Measurements from ENCODE around the gene VPS52. TPM values are rescaled to one million over a fixed set of nuclear protein-coding genes. Genes with fewer than 3 reads are reported as not detected.

Gene VPS52, protein sequence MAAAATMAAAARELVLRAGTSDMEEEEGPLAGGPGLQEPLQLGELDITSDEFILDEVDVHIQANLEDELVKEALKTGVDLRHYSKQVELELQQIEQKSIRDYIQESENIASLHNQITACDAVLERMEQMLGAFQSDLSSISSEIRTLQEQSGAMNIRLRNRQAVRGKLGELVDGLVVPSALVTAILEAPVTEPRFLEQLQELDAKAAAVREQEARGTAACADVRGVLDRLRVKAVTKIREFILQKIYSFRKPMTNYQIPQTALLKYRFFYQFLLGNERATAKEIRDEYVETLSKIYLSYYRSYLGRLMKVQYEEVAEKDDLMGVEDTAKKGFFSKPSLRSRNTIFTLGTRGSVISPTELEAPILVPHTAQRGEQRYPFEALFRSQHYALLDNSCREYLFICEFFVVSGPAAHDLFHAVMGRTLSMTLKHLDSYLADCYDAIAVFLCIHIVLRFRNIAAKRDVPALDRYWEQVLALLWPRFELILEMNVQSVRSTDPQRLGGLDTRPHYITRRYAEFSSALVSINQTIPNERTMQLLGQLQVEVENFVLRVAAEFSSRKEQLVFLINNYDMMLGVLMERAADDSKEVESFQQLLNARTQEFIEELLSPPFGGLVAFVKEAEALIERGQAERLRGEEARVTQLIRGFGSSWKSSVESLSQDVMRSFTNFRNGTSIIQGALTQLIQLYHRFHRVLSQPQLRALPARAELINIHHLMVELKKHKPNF
- 17.5 and 24.1 TPM in 2 replicates for total RNA-seq

DNA sequence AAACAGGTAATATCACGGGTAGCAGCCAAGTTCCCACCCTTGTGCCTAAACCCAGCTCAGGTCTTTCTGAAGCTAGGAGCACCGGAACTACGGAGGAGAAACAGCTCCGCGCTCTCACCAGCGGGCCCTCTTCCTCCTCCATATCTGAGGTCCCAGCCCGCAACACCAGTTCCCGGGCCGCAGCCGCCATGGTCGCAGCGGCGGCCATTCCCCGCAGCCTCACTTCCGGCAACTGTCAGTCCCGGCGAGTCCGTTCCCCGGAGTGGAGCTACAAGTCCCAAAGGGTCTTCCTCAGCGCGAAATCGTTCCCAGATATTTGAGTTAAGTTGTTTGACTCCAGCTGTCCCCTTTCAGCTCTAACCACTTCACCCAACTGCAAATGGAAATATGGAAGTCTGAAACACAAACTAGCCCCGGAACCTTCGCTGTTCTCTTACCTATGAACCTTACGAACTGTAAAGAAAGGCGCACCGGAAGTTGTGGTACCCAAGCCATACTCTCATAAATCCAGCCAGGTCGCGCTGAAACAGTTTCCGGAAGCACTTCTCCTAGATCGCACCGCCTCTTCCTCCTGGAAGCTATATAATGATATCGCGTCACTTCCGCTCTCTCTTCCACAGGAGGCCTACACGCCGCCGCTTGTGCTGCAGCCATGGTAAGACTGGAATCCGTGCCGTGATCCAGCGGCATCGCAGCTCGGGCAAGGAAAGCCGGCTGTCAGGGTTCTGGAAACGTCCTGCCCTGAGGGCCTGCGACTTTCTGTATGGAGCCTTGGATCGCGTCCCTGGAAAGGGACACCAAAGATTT lies at the start of gene VPS52, which contains the start of gene RPS18:
Gene VPS52, minus strand, starts transcription at position 409 of the 807 bp plus-strand sequence. Its CDS starts 201 bp downstream, at position 208.
Gene RPS18, plus strand, starts transcription at position 608 of the 807 bp plus-strand sequence. Its CDS starts 45 bp downstream, at position 653.

DNA sequence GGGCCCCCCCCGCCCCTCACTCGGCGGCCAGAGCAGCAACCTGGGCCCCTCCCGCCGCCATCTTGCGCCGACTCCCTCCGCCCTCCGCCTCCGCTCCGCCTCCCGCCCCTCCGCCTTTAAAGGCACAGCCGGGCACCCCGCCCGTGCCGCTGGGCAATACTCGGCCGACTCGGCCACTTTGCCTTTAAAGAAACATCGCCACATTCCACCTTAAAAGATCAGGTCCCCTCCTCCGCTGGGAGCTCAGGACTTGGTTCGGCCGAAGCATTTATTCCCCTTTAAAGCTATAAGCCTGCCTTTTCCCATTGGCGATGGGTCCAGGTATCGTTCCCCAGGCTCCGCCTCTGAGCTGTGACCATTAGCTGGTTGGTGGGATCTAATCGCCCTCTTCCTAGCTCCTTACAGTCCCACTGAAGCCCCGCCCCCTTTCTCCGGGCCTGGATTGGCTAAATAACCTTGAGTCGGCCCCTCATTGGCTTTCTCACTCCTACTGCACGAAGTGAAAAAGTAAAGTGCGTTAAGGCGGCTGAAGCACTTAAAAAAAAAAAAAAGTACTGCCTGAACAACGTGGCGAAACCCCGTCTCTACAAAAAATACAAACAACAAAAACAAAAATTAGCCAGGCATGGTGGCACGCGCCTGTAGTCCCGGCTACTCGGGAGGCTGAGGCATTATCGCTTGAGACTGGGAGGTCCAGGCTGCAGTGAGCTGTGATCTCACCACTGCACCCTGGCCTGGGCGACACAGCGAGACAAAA lies 46.2 kb upstream of the VPS52 start, which contains the start of gene ZBTB22:
Gene ZBTB22, minus strand, starts transcription at position 76 of the 757 bp plus-strand sequence. CDS start 828 bp downstream, outside the sequence.

DNA sequence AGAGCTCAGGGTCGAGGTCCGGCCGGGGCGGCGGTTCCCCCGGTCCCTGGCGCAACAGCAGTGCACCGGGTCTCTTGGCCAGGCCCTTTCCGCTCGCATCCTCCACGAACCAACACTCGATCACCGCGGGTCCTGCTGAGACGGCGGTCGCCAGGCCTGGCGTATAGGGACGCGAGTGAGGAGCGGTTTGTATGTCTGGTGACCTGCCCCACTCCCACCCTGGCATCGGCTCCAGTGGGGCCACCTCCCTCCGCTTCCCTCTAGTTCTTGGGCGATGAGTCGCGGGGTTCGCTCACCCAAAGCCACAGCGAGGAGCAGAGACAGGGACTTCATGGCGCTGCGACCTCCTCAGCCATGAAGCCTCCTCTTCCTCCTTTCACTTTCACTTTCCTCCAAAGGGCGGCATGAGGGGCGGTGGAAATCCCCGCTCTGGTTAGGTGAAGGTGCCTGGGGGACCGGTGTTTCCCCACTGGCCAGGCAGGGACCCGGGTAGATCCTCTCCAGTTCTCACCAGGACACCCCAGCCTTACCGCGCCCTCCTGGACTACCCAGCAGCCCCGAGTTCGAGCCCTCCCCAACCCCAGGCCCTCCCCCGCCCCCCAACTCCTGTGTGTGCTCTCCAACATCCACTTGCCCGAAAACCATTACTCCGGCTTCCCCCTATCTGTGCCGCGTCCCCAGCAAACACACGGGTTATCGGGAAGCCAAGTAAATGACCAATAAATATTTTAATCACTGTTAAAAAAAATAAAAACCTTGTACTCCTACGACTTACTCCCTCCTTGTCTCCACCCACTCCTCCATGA lies 42.2 kb upstream of the VPS52 start, which contains the start of gene TAPBP:
Gene TAPBP, minus strand, starts transcription at position 370 of the 806 bp plus-strand sequence. Its CDS starts 37 bp downstream, at position 333.

DNA sequence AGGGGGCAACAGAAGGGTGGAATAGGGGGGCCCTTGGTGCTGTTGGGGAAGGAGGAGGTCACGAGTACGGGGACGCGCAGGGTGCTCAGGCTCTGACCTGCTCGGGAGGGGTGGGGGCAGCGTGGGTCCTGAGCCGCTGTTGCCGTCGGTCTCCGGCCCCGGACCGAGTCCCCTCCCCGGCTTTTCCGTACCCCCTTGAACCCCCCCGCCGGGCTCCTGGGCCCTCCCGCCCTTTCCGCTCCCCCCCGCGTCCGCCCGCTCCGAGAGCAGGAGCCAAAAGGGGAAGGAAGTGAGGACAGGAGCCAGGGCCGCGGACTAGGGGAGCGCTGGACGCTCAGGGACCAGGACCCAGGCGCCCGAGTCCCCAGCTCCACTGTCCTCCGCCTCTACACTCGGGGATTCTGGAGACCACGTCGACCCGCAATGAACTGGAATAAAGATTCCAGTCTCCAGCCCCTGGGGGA lies 27.1 kb upstream of the VPS52 start, which contains the start of gene RGL2:
Gene RGL2, minus strand, starts transcription at position 170 of the 464 bp plus-strand sequence. CDS start 332 bp downstream, outside the sequence.

DNA sequence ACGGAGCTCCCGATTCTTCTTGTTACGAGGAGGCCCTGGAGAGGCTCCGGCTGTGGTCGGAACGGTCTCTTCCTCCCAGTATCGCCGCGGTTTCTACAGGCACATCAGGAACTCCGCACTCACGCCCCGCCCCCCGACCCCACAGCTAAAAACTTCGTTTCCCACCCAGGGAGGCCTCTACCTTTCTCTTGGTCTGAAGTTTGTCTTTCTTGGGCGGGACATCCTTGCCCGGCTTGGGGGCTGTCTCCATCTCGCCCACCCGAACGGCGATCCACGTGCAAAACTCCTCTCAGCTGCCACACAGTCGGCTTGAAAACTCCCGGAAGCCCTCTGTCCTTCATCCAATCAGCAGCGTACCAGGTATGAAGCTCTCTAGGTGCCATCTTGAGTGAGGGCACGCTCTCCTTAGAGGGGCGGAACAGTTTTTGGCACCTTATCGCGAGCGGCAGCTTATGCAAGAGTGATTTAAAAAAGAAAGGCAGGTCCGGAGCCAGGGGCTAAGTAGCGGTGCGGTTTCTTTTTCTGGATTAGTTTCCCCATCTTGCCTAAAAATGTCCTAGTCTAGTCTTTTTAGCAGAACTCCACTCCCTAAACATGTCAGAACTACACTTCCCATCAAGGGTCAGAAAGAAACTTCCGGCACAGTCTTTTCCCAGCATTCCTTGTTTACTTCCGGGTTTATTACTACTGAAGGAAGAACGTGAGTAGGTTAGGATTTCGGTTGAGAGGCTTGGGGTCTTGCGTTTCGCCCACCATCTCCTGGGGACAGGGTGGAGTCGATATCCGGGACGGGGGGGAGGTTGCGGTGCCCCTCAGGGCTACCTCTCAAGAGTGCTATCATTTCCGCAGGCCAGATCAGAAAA lies 17.5 kb upstream of the VPS52 start, which contains the start of the genes PFDN6 and WDR46:
Gene PFDN6, plus strand, starts transcription at position 681 of the 863 bp plus-strand sequence. CDS start 256 bp downstream, outside the sequence.
Gene WDR46, minus strand, starts transcription at position 319 of the 863 bp plus-strand sequence. Its CDS starts 69 bp downstream, at position 250.

DNA sequence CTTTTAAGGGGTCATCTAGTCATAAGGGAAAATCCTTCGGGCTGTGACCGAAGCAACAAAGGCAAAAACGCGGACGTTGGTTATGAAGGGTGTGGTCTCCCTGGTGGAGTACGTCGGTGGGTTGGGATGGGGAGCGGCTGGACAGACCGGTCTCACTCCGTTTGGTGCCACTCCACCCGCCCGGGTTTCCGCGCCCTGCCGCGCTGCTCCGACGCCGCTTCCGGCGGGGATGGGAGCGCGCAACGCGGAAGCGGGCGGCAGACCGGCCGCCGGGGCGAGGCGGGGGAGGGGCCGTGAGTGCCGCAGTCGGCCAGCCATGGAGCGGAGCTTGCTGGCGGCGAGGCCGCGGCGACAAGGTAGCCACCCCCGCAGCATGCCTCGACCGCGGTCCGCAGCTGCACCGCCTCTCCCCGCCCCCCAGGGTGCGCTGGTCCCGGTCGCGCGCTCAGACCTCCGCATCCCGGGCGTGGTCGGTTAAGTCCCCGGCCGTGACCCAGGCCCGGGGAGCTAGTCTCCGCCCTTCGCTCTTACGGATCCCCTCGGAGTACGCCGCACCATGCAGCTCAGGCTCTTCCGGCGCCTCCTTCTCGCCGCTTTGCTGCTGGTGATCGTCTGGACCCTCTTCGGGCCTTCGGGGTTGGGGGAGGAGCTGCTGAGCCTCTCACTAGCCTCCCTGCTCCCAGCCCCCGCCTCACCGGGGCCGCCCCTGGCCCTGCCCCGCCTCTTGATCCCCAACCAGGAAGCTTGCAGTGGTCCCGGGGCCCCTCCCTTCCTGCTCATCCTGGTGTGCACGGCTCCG lies 5.4 kb upstream of the VPS52 start, which contains the start of gene B3GALT4:
Gene B3GALT4, plus strand, starts transcription at position 260 of the 799 bp plus-strand sequence. Its CDS starts 297 bp downstream, at position 557.

DNA sequence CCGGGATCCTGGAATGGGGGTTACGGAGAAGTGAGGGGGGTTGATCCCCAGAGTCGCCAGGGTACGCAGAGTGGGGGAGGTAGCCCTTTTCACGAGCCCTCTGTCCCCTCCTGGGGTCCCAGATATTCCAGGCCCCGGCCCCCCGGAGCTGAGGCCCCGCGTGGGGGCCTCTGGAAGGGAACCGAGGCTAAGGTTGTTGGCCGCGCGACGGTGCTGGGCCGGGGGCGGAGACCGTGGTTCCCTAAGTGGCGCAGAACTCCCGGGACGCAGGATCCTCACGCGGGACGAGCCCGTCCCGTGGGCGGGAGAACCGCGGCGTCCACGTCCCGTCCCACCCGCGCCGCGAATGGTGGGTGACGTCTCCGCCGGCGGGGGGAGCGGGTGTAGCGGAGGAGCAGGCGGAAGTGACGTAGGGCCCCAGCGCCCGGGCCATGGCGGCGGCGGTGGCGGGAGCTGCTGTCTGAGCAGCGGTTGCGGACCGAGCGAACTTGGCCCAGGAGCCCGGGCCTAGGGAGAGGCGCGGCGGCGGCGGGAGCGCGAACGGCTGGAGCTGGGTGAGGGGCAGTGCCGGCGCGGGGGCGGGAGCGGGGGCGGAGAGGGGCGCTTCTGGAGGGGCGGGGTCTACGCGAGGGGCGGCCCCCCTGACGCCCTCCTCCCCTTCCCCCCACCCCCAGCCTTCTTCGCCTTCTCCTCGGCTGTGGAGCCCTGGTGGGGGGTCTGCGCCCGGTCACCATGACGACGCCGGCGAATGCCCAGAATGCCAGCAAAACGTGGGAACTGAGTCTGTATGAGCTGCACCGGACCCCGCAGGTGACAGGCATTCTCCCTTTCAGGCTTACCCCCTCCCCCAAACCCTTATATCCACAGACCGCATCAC lies 63.3 kb downstream of the VPS52 start, which contains the start of gene RING1:
Gene RING1, plus strand, starts transcription at position 410 of the 877 bp plus-strand sequence. Its CDS starts 323 bp downstream, at position 733.

DNA sequence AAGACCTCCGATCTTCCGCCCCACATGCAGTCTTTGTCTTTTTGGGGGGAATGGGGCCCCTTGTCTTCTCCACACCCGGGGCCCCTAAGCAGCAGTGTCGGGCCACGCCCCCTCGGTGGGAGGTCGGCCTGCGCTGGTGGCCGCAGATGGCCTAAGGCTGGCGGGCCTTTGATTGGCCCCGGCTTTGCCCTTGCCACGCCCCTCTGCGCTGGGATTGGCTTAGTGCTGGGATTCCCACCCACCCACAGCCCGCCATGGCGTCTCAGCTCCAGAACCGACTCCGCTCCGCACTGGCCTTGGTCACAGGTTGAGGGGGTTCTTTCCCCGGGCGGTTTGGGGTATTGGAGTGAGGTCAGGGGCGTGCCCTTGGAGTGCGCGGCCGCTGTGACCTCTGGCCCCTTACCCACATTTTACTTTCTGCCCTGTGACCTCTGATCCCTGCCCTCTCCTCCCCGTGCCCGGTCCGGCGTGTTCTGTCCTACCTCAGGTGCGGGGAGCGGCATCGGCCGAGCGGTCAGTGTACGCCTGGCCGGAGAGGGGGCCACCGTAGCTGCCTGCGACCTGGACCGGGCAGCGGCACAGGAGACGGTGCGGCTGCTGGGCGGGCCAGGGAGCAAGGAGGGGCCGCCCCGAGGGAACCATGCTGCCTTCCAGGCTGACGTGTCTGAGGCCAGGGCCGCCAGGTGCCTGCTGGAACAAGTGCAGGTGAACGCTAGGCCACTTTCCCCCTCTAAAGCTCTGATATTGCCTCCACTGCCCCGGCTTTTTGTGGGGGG lies 67.1 kb downstream of the VPS52 start, which contains the start of gene HSD17B8:
Gene HSD17B8, plus strand, starts transcription at position 241 of the 776 bp plus-strand sequence. Its CDS starts 14 bp downstream, at position 255.

Other genes with a start within 250 kb of the VPS52 start
- gene HLA-DPA1, start 198.2 kb downstream of the VPS52 start, total RNA-seq: 3.6 and 4.5 TPM in 2 replicates
- gene HLA-DPB1, start 195.9 kb downstream of the VPS52 start, total RNA-seq: 1.1 and 3.6 TPM in 2 replicates
- gene COL11A2, start 79.4 kb downstream of the VPS52 start, total RNA-seq: 0.24 and 0.43 TPM in 2 replicates
- 15.2 and 18.1 TPM in 2 replicates for gene RXRB, start 71.2 kb downstream of the VPS52 start, total RNA-seq
- gene SLC39A7, start 71.0 kb downstream of the VPS52 start, total RNA-seq: 43.1 and 60.0 TPM in 2 replicates
- gene HSD17B8, start 67.2 kb downstream of the VPS52 start, total RNA-seq: 48.0 and 64.6 TPM in 2 replicates
- gene RING1, start 63.4 kb downstream of the VPS52 start, total RNA-seq: 24.5 and 31.6 TPM in 2 replicates
- 4,554 and 7,694 TPM in 2 replicates for gene RPS18, start 199 bp upstream of the VPS52 start, total RNA-seq
- gene B3GALT4, start 5.2 kb upstream of the VPS52 start, total RNA-seq: 3.6 and 11.1 TPM in 2 replicates
- 101 and 139 TPM in 2 replicates for gene WDR46, start 17.4 kb upstream of the VPS52 start, total RNA-seq
- 42.2 and 47.1 TPM in 2 replicates for gene PFDN6, start 17.7 kb upstream of the VPS52 start, total RNA-seq
- 42.9 and 45.8 TPM in 2 replicates for gene RGL2, start 27.1 kb upstream of the VPS52 start, total RNA-seq
- 38.6 and 108 TPM in 2 replicates for gene TAPBP, start 42.2 kb upstream of the VPS52 start, total RNA-seq
- gene ZBTB22, start 45.9 kb upstream of the VPS52 start, total RNA-seq: 13.9 and 14.2 TPM in 2 replicates
- 27.5 and 49.6 TPM in 2 replicates for gene DAXX, start 51.1 kb upstream of the VPS52 start, total RNA-seq
- gene KIFC1, start 119.9 kb upstream of the VPS52 start, total RNA-seq: 0.85 and 5.3 TPM in 2 replicates
- 9.9 and 15.1 TPM in 2 replicates for gene PHF1, start 139.1 kb upstream of the VPS52 start, total RNA-seq
- 42.2 and 93.7 TPM in 2 replicates for gene CUTA, start 146.2 kb upstream of the VPS52 start, total RNA-seq
- 1.4 and 2.1 TPM in 2 replicates for gene SYNGAP1, start 148.2 kb upstream of the VPS52 start, total RNA-seq
- gene ZBTB9, start 182.7 kb upstream of the VPS52 start, total RNA-seq: 6.0 and 7.5 TPM in 2 replicates

Data from tracheal epithelial cell (primary cell).